Keratinocyte (primary cell): ENCODE results near the gene ARID1B. TPM values are rescaled to one million over a fixed set of nuclear protein-coding genes. Genes with fewer than 3 reads are reported as not detected.

Experiments used
- DNase-seq: peaks from one replicate; pipeline ENCODE4 v3.0.0-alpha.2; 2011; ENCODE audit warnings: low read depth, missing footprints, low spot score
- FAIRE-seq: peaks from 2 replicates; lab custom pipeline; 2011; peaks lifted over from hg19 to GRCh38; lab: Jason Lieb, UNC
- H2AFZ ChIP-seq: 2 replicates; pipeline ENCODE4 v1.6.0; 2012; ENCODE audit warnings: low read length, control low read depth, inconsistent platforms; ENCODE audit not compliant: control insufficient read depth
- H3K27ac ChIP-seq: 2 replicates; pipeline ENCODE4 v1.5.1; 2011; ENCODE audit warnings: low read length; ENCODE audit not compliant: control insufficient read depth, insufficient read depth
- H3K27me3 ChIP-seq: 3 replicates; pipeline ENCODE4 v1.6.0; 2011; ENCODE audit warnings: low read length; ENCODE audit not compliant: control insufficient read depth, insufficient read depth; ENCODE audit errors: extremely low read depth
- H3K36me3 ChIP-seq, 2 experiments: 2 replicates in 1 of 2; 3 replicates in 1 of 2; pipeline ENCODE4 v1.5.1; 2011; ENCODE audit warnings: low read length in 2 of 2, mild to moderate bottlenecking in 1 of 2; ENCODE audit not compliant: control insufficient read depth in 2 of 2, insufficient read depth in 2 of 2; ENCODE audit errors: extremely low read depth in 1 of 2
- H3K4me1 ChIP-seq: 3 replicates; pipeline ENCODE4 v1.5.1; 2011; ENCODE audit warnings: low read length; ENCODE audit not compliant: control insufficient read depth, insufficient read depth; ENCODE audit errors: extremely low read depth
- H3K4me2 ChIP-seq: 3 replicates; pipeline ENCODE4 v1.6.0; 2011; ENCODE audit warnings: low read depth, low read length; ENCODE audit not compliant: control insufficient read depth, insufficient read depth; ENCODE audit errors: extremely low read depth
- H3K4me3 ChIP-seq, 3 experiments: fragments of 200-600 bp in 1 of 3; sonication (generic) in 1 of 3; 2 replicates in 2 of 3; 3 replicates in 1 of 3; pipeline ENCODE4 v1.5.1; 2011 to 2016; ENCODE audit warnings: low read length in 3 of 3, mild to moderate bottlenecking in 3 of 3, control low read depth in 2 of 3, inconsistent platforms in 1 of 3, low read depth in 1 of 3, mixed read lengths in 1 of 3, mixed run types in 1 of 3, moderate library complexity in 1 of 3; ENCODE audit not compliant: control insufficient read depth in 2 of 3, insufficient read depth in 2 of 3; ENCODE audit errors: extremely low read depth in 1 of 3
- H3K79me2 ChIP-seq: 2 replicates; pipeline ENCODE4 v1.6.0; 2012; ENCODE audit warnings: low read length; ENCODE audit not compliant: control insufficient read depth, insufficient read depth
- H3K9ac ChIP-seq: 3 replicates; pipeline ENCODE4 v1.6.0; 2011; ENCODE audit warnings: low read length; ENCODE audit not compliant: control insufficient read depth, insufficient read depth; ENCODE audit errors: extremely low read depth
- H3K9me1 ChIP-seq: 3 replicates; pipeline ENCODE4 v1.6.0; 2011; ENCODE audit warnings: low read length; ENCODE audit not compliant: control insufficient read depth, insufficient read depth; ENCODE audit errors: extremely low read depth
- H3K9me3 ChIP-seq: 2 replicates; pipeline ENCODE4 v1.5.1; 2012; ENCODE audit warnings: low read depth, low read length; ENCODE audit not compliant: control insufficient read depth
- H4K20me1 ChIP-seq: 3 replicates; pipeline ENCODE4 v1.6.0; 2011; ENCODE audit warnings: low read length; ENCODE audit not compliant: control insufficient read depth, insufficient read depth; ENCODE audit errors: extremely low read depth
- EZH2 ChIP-seq: IDR thresholded peaks from one replicate; pipeline ENCODE4 v1.6.1; 2012; ENCODE audit warnings: inconsistent platforms, mild to moderate bottlenecking, low read length, moderate library complexity
- dilution Hi-C: fragments of 300-500 bp; cut with MboI; formaldehyde crosslinking; loops from one replicate; pipeline ENCODE4 v1.7.0; 2020; ENCODE audit warnings: low sequenced_read_pairs; ENCODE audit not compliant: extremely low pct_ligation_motif_present
- polyA plus RNA-seq, 5 experiments: library from polyadenylated mRNA; depleted of rRNA in 3 of 5; stranded (reverse) in 3 of 5; stranded (forward) in 1 of 5; unstranded in 1 of 5; fragments of >200 nt; gene quantifications; 1 replicate in 1 of 5; 2 replicates in 3 of 5; 3 replicates in 1 of 5; pipeline versions ENCODE4 v1.2.1 to v1.2.3, GENCODE V29; 2011 to 2012; ENCODE audit warnings: missing spikeins in 2 of 5, low read depth in 1 of 5, low replicate concordance in 1 of 5
- TF ChIP-seq, protein P1 (sequence below), 3 experiments: IDR thresholded peaks in 1 of 3; conservative IDR thresholded peaks in 1 of 3; optimal IDR thresholded peaks in 1 of 3; 2 replicates in 2 of 3; 3 replicates in 1 of 3; pipeline versions ENCODE3 to v1.5.1; 2011; ENCODE audit warnings: low read length in 3 of 3, mild to moderate bottlenecking in 3 of 3, moderate library complexity in 2 of 3, control low read depth in 1 of 3, inconsistent platforms in 1 of 3; ENCODE audit not compliant: insufficient read depth in 2 of 3; ENCODE audit errors: extremely low read depth in 1 of 3

The ARID1B gene
- polyA plus RNA-seq, 1 donor (not counting 4 experiments of a cell fraction or from before 2014, with no cell fraction given), result 14.9 TPM

- TF ChIP-seq, protein P1, sequence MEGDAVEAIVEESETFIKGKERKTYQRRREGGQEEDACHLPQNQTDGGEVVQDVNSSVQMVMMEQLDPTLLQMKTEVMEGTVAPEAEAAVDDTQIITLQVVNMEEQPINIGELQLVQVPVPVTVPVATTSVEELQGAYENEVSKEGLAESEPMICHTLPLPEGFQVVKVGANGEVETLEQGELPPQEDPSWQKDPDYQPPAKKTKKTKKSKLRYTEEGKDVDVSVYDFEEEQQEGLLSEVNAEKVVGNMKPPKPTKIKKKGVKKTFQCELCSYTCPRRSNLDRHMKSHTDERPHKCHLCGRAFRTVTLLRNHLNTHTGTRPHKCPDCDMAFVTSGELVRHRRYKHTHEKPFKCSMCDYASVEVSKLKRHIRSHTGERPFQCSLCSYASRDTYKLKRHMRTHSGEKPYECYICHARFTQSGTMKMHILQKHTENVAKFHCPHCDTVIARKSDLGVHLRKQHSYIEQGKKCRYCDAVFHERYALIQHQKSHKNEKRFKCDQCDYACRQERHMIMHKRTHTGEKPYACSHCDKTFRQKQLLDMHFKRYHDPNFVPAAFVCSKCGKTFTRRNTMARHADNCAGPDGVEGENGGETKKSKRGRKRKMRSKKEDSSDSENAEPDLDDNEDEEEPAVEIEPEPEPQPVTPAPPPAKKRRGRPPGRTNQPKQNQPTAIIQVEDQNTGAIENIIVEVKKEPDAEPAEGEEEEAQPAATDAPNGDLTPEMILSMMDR (optimal IDR thresholded peaks at IDR 0.05 in 1 of 3, IDR thresholded peaks at IDR 0.05 in 1 of 3, conservative IDR thresholded peaks at IDR 0.05 in 1 of 3; ENCODE audit: extremely low read depth in 1 of 3, insufficient read depth in 2 of 3, low read length in 3 of 3), result no peak
- TF ChIP-seq EZH2, result no peak
- H3K36me3 ChIP-seq, result no peaks in the 10 kb centered on the region
- H2AFZ ChIP-seq, result no peak overlapping the region
- no peak overlapping the region for H3K4me3 ChIP-seq
- no peaks in the 10 kb centered on the region for H3K9me1 ChIP-seq
- H3K79me2 ChIP-seq, result peaks cover 50% of the 10 kb centered on the region
- H3K4me2 ChIP-seq, result no peak overlapping the region
- FAIRE-seq (no peak), DNase-seq (no peak)
- no peaks in the 10 kb centered on the region for H3K4me1 ChIP-seq
- no peak overlapping the region for H3K9ac ChIP-seq
- H3K9me3 ChIP-seq, result no peaks in the 10 kb centered on the region
- H4K20me1 ChIP-seq, result no peaks in the 10 kb centered on the region
- no peak overlapping the region for H3K27ac ChIP-seq
- dilution Hi-C loops, result no loop called here
- H3K27me3 ChIP-seq, result no peaks in the 10 kb centered on the region
Observed at GRCh38 chr6:156890627-156891314, 113.6 kb downstream of the ARID1B start.

DNA sequence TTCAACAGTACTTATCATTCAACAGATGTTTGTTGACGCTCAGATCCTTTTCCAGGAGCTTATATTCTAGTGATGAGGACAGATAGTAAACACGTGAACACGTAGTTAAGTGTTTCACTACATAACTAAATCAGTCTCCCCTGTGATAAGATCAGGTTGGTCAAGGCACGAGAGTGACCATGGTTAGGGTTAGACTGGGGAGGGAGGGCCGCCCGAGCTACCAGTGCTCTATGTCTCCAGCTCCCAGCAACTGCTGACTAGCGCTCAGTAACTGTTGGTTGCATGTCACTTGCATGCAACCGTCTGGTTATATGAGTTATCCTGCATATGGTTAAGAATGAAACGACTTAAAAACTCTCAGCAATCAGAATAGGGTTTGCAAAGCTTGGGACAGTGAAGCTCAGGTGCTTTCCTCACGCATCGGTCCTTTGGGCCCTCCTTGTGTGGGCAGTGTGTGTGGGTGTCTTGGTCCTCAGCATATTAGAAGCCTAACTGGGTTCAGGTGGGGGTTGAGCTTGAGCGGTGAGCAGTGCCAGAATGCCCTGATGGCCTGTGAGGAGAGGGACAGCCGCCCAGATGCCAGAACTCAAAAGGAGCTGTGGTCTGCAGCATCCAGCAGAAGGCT lies 120.8 kb downstream of the ARID1B start:
- TF ChIP-seq, protein P1 (optimal IDR thresholded peaks at IDR 0.05 in 1 of 3, IDR thresholded peaks at IDR 0.05 in 1 of 3, conservative IDR thresholded peaks at IDR 0.05 in 1 of 3; ENCODE audit: extremely low read depth in 1 of 3, insufficient read depth in 2 of 3, low read length in 3 of 3), result no peak
- TF ChIP-seq EZH2, result no peak
- no peak overlapping the region for H3K9ac ChIP-seq
- H3K9me1 ChIP-seq, result no peaks in the 10 kb centered on the region
- FAIRE-seq (no peak), DNase-seq (no peak)
- H4K20me1 ChIP-seq, result no peaks in the 10 kb centered on the region
- no peaks in the 10 kb centered on the region for H3K36me3 ChIP-seq
- no peak overlapping the region for H3K27ac ChIP-seq
- H3K9me3 ChIP-seq, result no peaks in the 10 kb centered on the region
- dilution Hi-C loops, result no loop called here
- no peak overlapping the region for H3K4me3 ChIP-seq
- H3K4me2 ChIP-seq, result no peak overlapping the region
- no peaks in the 10 kb centered on the region for H3K4me1 ChIP-seq
- H2AFZ ChIP-seq, result no peak overlapping the region
- no peaks in the 10 kb centered on the region for H3K27me3 ChIP-seq
- peaks cover 37% of the 10 kb centered on the region for H3K79me2 ChIP-seq
